K562 (cell line): ENCODE results near the gene ATRNL1. TPM values are rescaled to one million over a fixed set of nuclear protein-coding genes. Genes with fewer than 3 reads are reported as not detected.

Experiments
- ATAC-seq: fragments of 200-7000 bp; cut with Tn5 transposase; 3 replicates; pipeline ENCODE4 v1.9.1; 2020; ENCODE audit warnings: moderate library complexity
- BruUV-seq: library from RNA; stranded (reverse); fragments of 400-500 nt; replicated peaks from 2 replicates; lab custom pipeline; 2021; lab: Mats Ljungman, UMichigan
- CTCF ChIA-PET: fragments of 300-600 bp; formaldehyde crosslinking; extraction: SDS; loops from one replicate; lab custom pipeline; 2021; ENCODE audit warnings: low intra/inter-chr PET ratio; lab: Yijun Ruan, JAX
- POLR2A ChIA-PET: fragments of 300-600, 350-650 bp; sonication (Branson Sonifier 250); formaldehyde crosslinking; extraction: SDS; loops from one replicate; lab custom pipeline; 2021; ENCODE audit warnings: antibody characterized with exemption, inconsistent platforms; lab: Yijun Ruan, JAX
- DNase-seq, 4 experiments: peaks; one replicate each; pipeline versions ENCODE4 v3.0.0 to v3.0.0-alpha.2; 2011 to 2018; ENCODE audit warnings: low spot score in 3 of 4, mixed read lengths in 3 of 4; ENCODE audit errors: extremely low read depth in 1 of 4
- FAIRE-seq: peaks from 2 replicates; lab custom pipeline; 2011; peaks lifted over from hg19 to GRCh38; lab: Jason Lieb, UNC
- H2AFZ ChIP-seq: 2 replicates; pipeline ENCODE4 v1.6.0; 2011; ENCODE audit warnings: low read depth, low read length, control low read depth, inconsistent platforms
- H3K27ac ChIP-seq: fragments of 200-600 bp; 3 replicates; pipeline ENCODE4 v1.8.0; 2011; ENCODE audit warnings: low read depth, mild to moderate bottlenecking, control low read depth, inconsistent platforms, low read length, moderate library complexity, mixed read lengths; ENCODE audit errors: extremely low read depth
- H3K27me3 ChIP-seq, 2 experiments: fragments of 300-600 bp in 1 of 2; 2 replicates in 1 of 2; 3 replicates in 1 of 2; pipeline versions ENCODE4 v1.6.0 to v1.8.0; 2011; ENCODE audit warnings: inconsistent platforms in 2 of 2, low read length in 2 of 2, mild to moderate bottlenecking in 1 of 2, mixed read lengths in 1 of 2, moderate library complexity in 1 of 2; ENCODE audit not compliant: control insufficient read depth in 2 of 2, insufficient read depth in 2 of 2
- H3K36me3 ChIP-seq: fragments of 300-600 bp; 3 replicates; pipeline ENCODE4 v1.8.0; 2011; ENCODE audit warnings: mild to moderate bottlenecking, low read length, inconsistent platforms; ENCODE audit not compliant: control insufficient read depth, insufficient read depth
- H3K4me1 ChIP-seq, 2 experiments: fragments of 200-600 bp in 1 of 2; replicated peaks in 1 of 2; 2 replicates in 1 of 2; 3 replicates in 1 of 2; pipeline versions ENCODE4 v1.5.1 to v1.8.0; 2011; ENCODE audit warnings: inconsistent platforms in 2 of 2, low read length in 2 of 2, mild to moderate bottlenecking in 1 of 2, mixed read lengths in 1 of 2, moderate library complexity in 1 of 2; ENCODE audit not compliant: control insufficient read depth in 2 of 2, insufficient read depth in 2 of 2
- H3K4me2 ChIP-seq: 2 replicates; pipeline ENCODE4 v1.6.1; 2011; ENCODE audit warnings: low read length, control low read depth, inconsistent platforms, mixed read lengths; ENCODE audit not compliant: insufficient read depth
- H3K4me3 ChIP-seq: fragments of 200-600 bp; sonication (generic), shearing (Covaris generic); 2 replicates; pipeline ENCODE4 v1.5.1; 2016; ENCODE audit warnings: control low read depth, inconsistent platforms
- H3K79me2 ChIP-seq: fragments of 200-600 bp; 3 replicates; pipeline ENCODE4 v1.8.0; 2011; ENCODE audit warnings: low read length, inconsistent platforms; ENCODE audit not compliant: control insufficient read depth, insufficient read depth
- H3K9ac ChIP-seq, 2 experiments: 2 replicates each; pipeline versions ENCODE4 v1.6.0 to v1.6.1; 2011; ENCODE audit warnings: low read depth in 2 of 2, low read length in 2 of 2, control low read depth in 1 of 2, inconsistent platforms in 1 of 2, mild to moderate bottlenecking in 1 of 2, mixed read lengths in 1 of 2; ENCODE audit not compliant: insufficient read depth in 1 of 2
- H3K9me1 ChIP-seq: one replicate; pipeline ENCODE4 v1.6.0; 2011; ENCODE audit warnings: inconsistent platforms, mild to moderate bottlenecking, low read length, moderate library complexity; ENCODE audit not compliant: control insufficient read depth, insufficient read depth
- H3K9me3 ChIP-seq: replicated peaks from 2 replicates; pipeline ENCODE4 v1.5.1; 2011; ENCODE audit warnings: low read depth, low read length, inconsistent platforms; ENCODE audit not compliant: control insufficient read depth, insufficient read depth
- H4K20me1 ChIP-seq: replicated peaks from 2 replicates; pipeline ENCODE4 v1.6.1; 2011; ENCODE audit warnings: low read length, inconsistent platforms, mixed read lengths; ENCODE audit not compliant: control insufficient read depth, insufficient read depth
- ZNF592 ChIP-seq: fragments of 450-650 bp; IDR thresholded peaks from 2 replicates; pipeline ENCODE4 v1.6.1; 2017; ENCODE audit warnings: antibody characterized with exemption, mild to moderate bottlenecking
- WGBS: fragments of 100-300 bp; shearing (Covaris generic); methylation state at CpG from one replicate; pipeline ENCODE4 v1.1.6; 2016; ENCODE audit warnings: low coverage, mixed read lengths; ENCODE audit not compliant: insufficient coverage; ENCODE audit errors: missing lambda C conversion rate; 5-methylcytosine and 5-hydroxymethylcytosine counted together
- in situ Hi-C: fragments of 300-500 bp; cut with MboI; formaldehyde crosslinking; loops from 4 replicates; pipeline ENCODE4 v1.15.0; 2018; ENCODE audit warnings: inconsistent platforms, mixed read lengths
- intact Hi-C: fragments of 100-400 bp; cut with micrococcal nuclease; formaldehyde crosslinking; loops from 2 replicates; pipeline ENCODE4 v1.14.2; 2022
- polyA plus RNA-seq, 8 experiments: library from polyadenylated mRNA; depleted of rRNA in 4 of 8; stranded (reverse) in 5 of 8; unstranded in 3 of 8; fragments of >200 nt; fragmentation: Nextera tagmentation in 2 of 8; fragmentation: Illumina TruSeq in 1 of 8; extraction: Ambion mirVana in 2 of 8; extraction: Trizol in 1 of 8; gene quantifications; 2 replicates each; pipeline versions ENCODE4 v1.2.1 to v1.2.3, GENCODE V29; 2011 to 2014; ENCODE audit warnings: inconsistent platforms in 1 of 8, missing spikeins in 1 of 8
- total RNA-seq, 7 experiments: library from RNA; depleted of rRNA in 6 of 7; stranded (reverse); fragments of >200 nt in 6 of 7; fragmentation: Illumina TruSeq in 2 of 7; extraction: Trizol in 2 of 7; gene quantifications; 2 replicates each; pipeline versions ENCODE4 v1.2.1 to v1.2.3, GENCODE V29; 2011 to 2021; ENCODE audit warnings: low replicate concordance in 1 of 7

The ATRNL1 gene
- total and polyA plus RNA-seq, 9 of the 15 experiments (the other 6 are each of a cell fraction or from before 2014, with no cell fraction given): 0.18 TPM; not detected in 8

GRCh38 chr10:115857856-115858255 is 764.7 kb downstream of the ATRNL1 start:
- ChIA-PET POLR2A (no interaction called here), CTCF (no interaction called here)
- Histone ChIP-seq H3K9ac (no peak overlapping the region), H3K79me2 (no peaks in the 10 kb centered on the region), H3K27me3 (no peaks in the 10 kb centered on the region), H3K4me3 (no peak overlapping the region), H3K4me2 (no peak overlapping the region), H3K27ac (no peak overlapping the region), H2AFZ (no peak overlapping the region), H4K20me1 (no peaks in the 10 kb centered on the region), H3K9me1 (no peaks in the 10 kb centered on the region), H3K4me1 (no peaks in the 10 kb centered on the region), H3K36me3 (no peaks in the 10 kb centered on the region), H3K9me3 (no peaks in the 10 kb centered on the region)
- 6% methylated on average over 3 of the region's 3 CpGs for WGBS
- TF ChIP-seq ZNF592: no peak
- intact Hi-C loops: no loop called here
- in situ Hi-C loops: no loop called here
- ATAC-seq: no peak
- BruUV-seq: no TSS peak
- no peak for DNase-seq
- no peak for FAIRE-seq
